Gastrocnemius medialis (tissue), 4 donors: ENCODE data around the gene DYSF. TPM values are rescaled to one million over a fixed set of nuclear protein-coding genes. Genes with fewer than 3 reads are reported as not detected.

ENCODE experiments used
- ATAC-seq, 2 donors: fragments of 150-250 bp; one replicate each; pipeline ENCODE4 v1.9.1; 2016
- DNase-seq, 2 donors: peaks; one replicate each; pipeline ENCODE4 v3.0.0-alpha.2; 2019
- H3K27ac ChIP-seq, 4 donors: fragments of 200-600 bp; sonication (generic); 1 replicate in 1 of 4; 2 replicates in 3 of 4; pipeline ENCODE4 v1.5.1; 2016 to 2018; ENCODE audit warnings: mild to moderate bottlenecking in 2 of 4, moderate library complexity in 1 of 4
- H3K27me3 ChIP-seq, 3 donors: fragments of 200-600 bp; sonication (generic) in 2 of 3; 1 replicate in 1 of 3; 2 replicates in 2 of 3; pipeline versions ENCODE4 v1.5.1 to v1.6.0; 2016 to 2019; ENCODE audit warnings: mild to moderate bottlenecking in 1 of 3, moderate library complexity in 1 of 3
- H3K36me3 ChIP-seq, 2 donors: fragments of 200-600 bp; sonication (generic) in 1 of 2; one replicate each; pipeline ENCODE4 v1.5.1; 2017 to 2018
- H3K4me1 ChIP-seq, 2 donors: fragments of 200-600 bp; sonication (generic) in 1 of 2; one replicate each; pipeline ENCODE4 v1.5.1; 2016 to 2017; ENCODE audit warnings: mild to moderate bottlenecking in 2 of 2
- H3K4me3 ChIP-seq, 4 donors: fragments of 200-600 bp; sonication (generic) in 3 of 4; 1 replicate in 1 of 4; 2 replicates in 3 of 4; pipeline ENCODE4 v1.5.1; 2016 to 2019; ENCODE audit warnings: mild to moderate bottlenecking in 2 of 4
- H3K9me3 ChIP-seq, 3 donors: fragments of 200-600 bp; sonication (generic) in 2 of 3; 1 replicate in 1 of 3; 2 replicates in 2 of 3; pipeline ENCODE4 v1.5.1; 2016 to 2019
- POLR2A ChIP-seq, 2 donors: fragments of 450-650 bp; IDR thresholded peaks; one replicate each; pipeline ENCODE4 v1.6.1; 2017; ENCODE audit warnings: antibody characterized with exemption in 2 of 2, mild to moderate bottlenecking in 2 of 2, moderate library complexity in 2 of 2
- in situ Hi-C, 4 donors: fragments of 200-750 bp; cut with MboI; loops; one replicate each; pipeline versions ENCODE4 v1.15.0 to v1.8.0; 2017; ENCODE audit warnings: low sequenced_read_pairs in 4 of 4
- intact Hi-C: fragments of 100-400 bp; cut with DNase I; formaldehyde crosslinking; loops from one replicate; pipeline ENCODE4 v1.15.1; 2023; ENCODE audit warnings: low total_unique reads
- total RNA-seq, 4 donors: library from RNA; depleted of rRNA; stranded (reverse); fragments of >200 nt; gene quantifications; one replicate each; pipeline versions ENCODE4 v1.1.0 to v1.2.3, GENCODE V29; 2016
- TF ChIP-seq, protein P1 (sequence below), 5 experiments: fragments of 450-650 bp in 3 of 5; fragments of 200-600 bp in 2 of 5; sonication (generic) in 2 of 5; IDR thresholded peaks in 4 of 5; conservative IDR thresholded peaks in 1 of 5; 1 replicate in 4 of 5; 2 replicates in 1 of 5; pipeline ENCODE4 v1.5.1; 2016 to 2019; ENCODE audit warnings: antibody characterized with exemption in 5 of 5, mild to moderate bottlenecking in 3 of 5, moderate library complexity in 3 of 5

DYSF gene
- total RNA-seq, 4 donors from 2014 or later, result 40.7 to 267 (median 153) TPM

DNA sequence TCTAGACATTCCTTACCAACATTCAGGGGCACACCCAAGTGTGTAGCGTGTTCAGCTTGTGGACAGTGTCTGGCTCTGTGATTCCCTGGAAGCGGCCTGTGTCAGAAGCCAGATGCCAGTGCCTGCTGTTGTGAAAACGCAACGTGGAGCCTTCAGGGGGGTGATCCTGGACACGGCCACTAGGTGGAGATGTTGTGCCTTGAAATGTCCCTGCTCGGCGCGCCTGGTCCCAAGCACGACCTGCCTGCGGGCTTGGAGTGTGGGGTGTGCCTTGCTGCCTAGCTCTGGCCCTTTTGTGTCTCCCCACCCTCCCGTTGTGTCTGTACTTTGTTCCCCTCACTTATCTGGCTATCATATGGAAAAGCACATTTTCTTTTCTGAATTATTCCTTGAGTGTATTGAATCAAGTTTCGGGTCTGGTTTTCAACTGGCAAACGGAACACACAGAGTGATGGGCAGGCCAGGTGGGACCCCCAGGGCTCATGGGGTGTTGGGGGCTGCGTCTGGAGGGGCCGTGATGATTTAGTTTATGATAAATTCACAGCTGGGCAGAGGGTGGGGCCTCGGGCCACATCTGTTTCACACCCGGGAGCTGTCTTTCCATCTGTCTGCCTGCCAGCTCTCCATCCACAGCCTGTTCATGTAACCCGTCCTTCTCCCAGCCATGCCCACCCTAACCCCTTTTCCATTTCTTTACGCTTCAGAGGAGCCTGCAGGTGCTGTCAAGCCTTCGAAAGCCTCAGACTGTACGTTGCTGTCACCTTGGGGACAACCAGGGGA, 95.5 kb downstream of the DYSF start:
- H3K4me3 ChIP-seq, result no peak overlapping the region
- peak; percentile 40 to 73 for DNase-seq
- peak; percentile 20 to 75 for ATAC-seq
- intact Hi-C loops, result loop anchor here (1.0 to 10.0 kb wide), 6 partner anchors 249 to 1198 kb away; no protein-coding TSS in a partner anchor
- peaks cover 0 to 48% of the 10 kb centered on the region in 2 donors for H3K36me3 ChIP-seq
- H3K9me3 ChIP-seq, result no peaks in the 10 kb centered on the region
- H3K4me1 ChIP-seq, result no peaks in the 10 kb centered on the region
- in situ Hi-C loops, result loop anchor here (5.0 to 25.0 kb wide), 6 partner anchors 236 to 1188 kb away; no protein-coding TSS in a partner anchor
- TF ChIP-seq, protein P1, sequence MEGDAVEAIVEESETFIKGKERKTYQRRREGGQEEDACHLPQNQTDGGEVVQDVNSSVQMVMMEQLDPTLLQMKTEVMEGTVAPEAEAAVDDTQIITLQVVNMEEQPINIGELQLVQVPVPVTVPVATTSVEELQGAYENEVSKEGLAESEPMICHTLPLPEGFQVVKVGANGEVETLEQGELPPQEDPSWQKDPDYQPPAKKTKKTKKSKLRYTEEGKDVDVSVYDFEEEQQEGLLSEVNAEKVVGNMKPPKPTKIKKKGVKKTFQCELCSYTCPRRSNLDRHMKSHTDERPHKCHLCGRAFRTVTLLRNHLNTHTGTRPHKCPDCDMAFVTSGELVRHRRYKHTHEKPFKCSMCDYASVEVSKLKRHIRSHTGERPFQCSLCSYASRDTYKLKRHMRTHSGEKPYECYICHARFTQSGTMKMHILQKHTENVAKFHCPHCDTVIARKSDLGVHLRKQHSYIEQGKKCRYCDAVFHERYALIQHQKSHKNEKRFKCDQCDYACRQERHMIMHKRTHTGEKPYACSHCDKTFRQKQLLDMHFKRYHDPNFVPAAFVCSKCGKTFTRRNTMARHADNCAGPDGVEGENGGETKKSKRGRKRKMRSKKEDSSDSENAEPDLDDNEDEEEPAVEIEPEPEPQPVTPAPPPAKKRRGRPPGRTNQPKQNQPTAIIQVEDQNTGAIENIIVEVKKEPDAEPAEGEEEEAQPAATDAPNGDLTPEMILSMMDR (IDR thresholded peaks at IDR 0.05 in 4 of 5, conservative IDR thresholded peaks at IDR 0.05 in 1 of 5), result peak; percentile 79 to 88 (median 83)
- TF ChIP-seq POLR2A (IDR thresholded peaks at IDR 0.05), result no peak
- H3K27me3 ChIP-seq, result no peaks in the 10 kb centered on the region
- H3K27ac ChIP-seq, result no peak overlapping the region

DNA sequence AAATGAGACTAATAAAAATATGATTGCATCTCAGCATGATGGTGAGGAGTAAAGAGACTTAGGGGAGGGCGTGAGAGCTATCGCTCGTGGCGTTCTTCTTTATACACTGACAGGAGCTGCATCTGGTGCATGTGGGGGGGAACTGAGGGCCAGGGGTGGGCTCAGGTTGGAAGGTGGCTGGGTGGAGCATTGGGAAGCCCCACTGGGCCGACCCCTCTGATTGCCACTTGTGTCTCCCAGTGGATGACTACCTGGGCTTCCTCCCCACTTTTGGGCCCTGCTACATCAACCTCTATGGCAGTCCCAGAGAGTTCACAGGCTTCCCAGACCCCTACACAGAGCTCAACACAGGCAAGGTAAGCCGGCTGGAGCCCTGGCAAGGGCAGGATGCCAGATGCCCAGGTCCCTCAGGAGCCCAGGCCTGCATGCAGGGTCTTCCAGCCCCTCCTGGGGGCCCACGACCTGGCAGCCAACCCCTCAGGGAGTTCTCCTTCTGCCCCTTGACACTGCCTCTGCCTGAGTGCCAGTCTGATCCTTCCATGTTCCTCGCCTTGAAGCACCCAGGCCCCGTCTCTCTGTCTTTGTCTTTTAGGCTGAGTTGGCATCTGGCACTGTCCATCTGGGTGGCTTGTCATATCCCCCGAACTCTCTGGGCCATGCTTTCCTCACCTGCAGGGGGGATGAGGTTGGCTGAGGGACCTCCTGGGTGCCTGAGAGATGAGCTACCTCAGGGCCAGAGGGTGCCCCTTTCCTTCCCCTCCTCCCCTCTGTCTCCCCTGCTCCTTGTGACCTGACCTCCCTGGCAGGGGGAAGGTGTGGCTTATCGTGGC, 97.7 kb downstream of the DYSF start:
- DNase-seq, result no peak
- no peak for ATAC-seq
- no peaks in the 10 kb centered on the region for H3K27me3 ChIP-seq
- intact Hi-C loops (no loop called here), in situ Hi-C loops (loop anchor here in 2 of 4 donors (25.0 kb wide), 1 partner anchor 1036 kb away; no protein-coding TSS in a partner anchor)
- H3K4me1 ChIP-seq, result peaks cover 0 to 5% of the 10 kb centered on the region in 2 donors
- no peaks in the 10 kb centered on the region for H3K9me3 ChIP-seq
- no peak overlapping the region for H3K4me3 ChIP-seq
- no peak for TF ChIP-seq POLR2A (IDR thresholded peaks at IDR 0.05)
- TF ChIP-seq, protein P1 (IDR thresholded peaks at IDR 0.05 in 4 of 5, conservative IDR thresholded peaks at IDR 0.05 in 1 of 5), result no peak
- H3K36me3 ChIP-seq, result peaks cover 0 to 62% of the 10 kb centered on the region in 2 donors
- no peak overlapping the region for H3K27ac ChIP-seq

- Histone ChIP-seq H3K4me1 (peaks cover 0 to 7% of the 10 kb centered on the region in 2 donors), H3K36me3 (peaks cover 0 to 62% of the 10 kb centered on the region in 2 donors), H3K27me3 (no peaks in the 10 kb centered on the region), H3K9me3 (no peaks in the 10 kb centered on the region), H3K27ac (no peak overlapping the region), H3K4me3 (no peak overlapping the region)
- in situ Hi-C loops (loop anchor here in 2 of 4 donors (25.0 kb wide), 1 partner anchor 1036 kb away; no protein-coding TSS in a partner anchor), intact Hi-C loops (no loop called here)
- ATAC-seq (no peak), DNase-seq (no peak)
- no peak for TF ChIP-seq POLR2A (IDR thresholded peaks at IDR 0.05)
Observed at GRCh38 chr2:71551631-71551915, 98.2 kb downstream of the DYSF start.

DNA sequence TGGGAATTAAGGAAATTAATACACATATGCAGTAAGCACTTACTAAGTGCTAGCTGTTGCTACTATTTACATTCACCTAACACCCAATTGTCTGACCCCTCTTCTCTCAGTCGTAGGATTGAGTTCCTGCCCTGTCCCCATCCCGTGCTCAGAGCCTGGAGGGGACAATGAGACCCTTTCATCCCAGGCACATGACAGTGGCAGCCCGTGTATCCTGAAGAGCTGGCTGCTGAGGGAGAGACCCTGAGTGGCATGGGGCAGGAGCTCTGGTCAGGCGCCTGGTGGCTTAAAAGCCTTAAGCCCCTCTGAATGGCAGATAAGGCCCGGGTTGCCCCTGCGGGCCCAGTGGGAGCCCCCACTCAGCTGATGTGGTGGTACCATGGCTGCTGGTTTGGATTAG, 99.0 kb downstream of the DYSF start:
- no peak for ATAC-seq
- no peak overlapping the region for H3K4me3 ChIP-seq
- intact Hi-C loops (no loop called here), in situ Hi-C loops (loop anchor here in 2 of 4 donors (25.0 kb wide), 1 partner anchor 1035 kb away; no protein-coding TSS in a partner anchor)
- no peaks in the 10 kb centered on the region for H3K9me3 ChIP-seq
- DNase-seq, result no peak
- peaks cover 0 to 7% of the 10 kb centered on the region in 2 donors for H3K4me1 ChIP-seq
- H3K27ac ChIP-seq, result no peak overlapping the region
- no peaks in the 10 kb centered on the region for H3K27me3 ChIP-seq
- H3K36me3 ChIP-seq, result peaks cover 0 to 60% of the 10 kb centered on the region in 2 donors
- TF ChIP-seq, protein P1 (IDR thresholded peaks at IDR 0.05 in 4 of 5, conservative IDR thresholded peaks at IDR 0.05 in 1 of 5), result no peak
- no peak for TF ChIP-seq POLR2A (IDR thresholded peaks at IDR 0.05)
